Rectal smooth muscle tissue (tissue), 1 donor: ENCODE measurements around the gene BCAS1.

Experiments
- H3K27ac ChIP-seq: one replicate; pipeline ENCODE4 v1.7.0; 2013; ENCODE audit warnings: low read depth, low read length, inconsistent platforms
- H3K27me3 ChIP-seq: one replicate; pipeline ENCODE4 v1.7.0; 2013; ENCODE audit warnings: low read length; ENCODE audit not compliant: control insufficient read depth, insufficient read depth
- H3K36me3 ChIP-seq: one replicate; pipeline ENCODE4 v1.7.0; 2013; ENCODE audit warnings: low read length; ENCODE audit not compliant: control insufficient read depth, insufficient read depth
- H3K4me1 ChIP-seq: one replicate; pipeline ENCODE4 v1.7.0; 2013; ENCODE audit warnings: low read length; ENCODE audit not compliant: control insufficient read depth, insufficient read depth
- H3K4me3 ChIP-seq: one replicate; pipeline ENCODE4 v1.7.0; 2013; ENCODE audit warnings: low read length
- H3K9ac ChIP-seq: one replicate; pipeline ENCODE4 v1.7.0; 2013; ENCODE audit warnings: low read length

The BCAS1 gene

GRCh38 chr20:54098047-54098446 lies 27.7 kb upstream of the BCAS1 start:
- no peak overlapping the region for H3K27ac ChIP-seq

GRCh38 chr20:54097236-54097529 lies 26.8 kb upstream of the BCAS1 start:
- H3K9ac ChIP-seq = no peak overlapping the region
- no peak overlapping the region for H3K4me3 ChIP-seq
- H3K36me3 ChIP-seq = no peaks in the 10 kb centered on the region
- no peaks in the 10 kb centered on the region for H3K27me3 ChIP-seq
- no peaks in the 10 kb centered on the region for H3K4me1 ChIP-seq
- no peak overlapping the region for H3K27ac ChIP-seq

More at GRCh38 chr20:54098047-54098446, 27.7 kb upstream of the BCAS1 start:
- H3K4me3 ChIP-seq = no peak overlapping the region
- H3K36me3 ChIP-seq = no peaks in the 10 kb centered on the region
- no peaks in the 10 kb centered on the region for H3K27me3 ChIP-seq
- H3K4me1 ChIP-seq = no peaks in the 10 kb centered on the region
- H3K9ac ChIP-seq = no peak overlapping the region

- H3K36me3 ChIP-seq = no peaks in the 10 kb centered on the region
- H3K9ac ChIP-seq = no peak overlapping the region
- no peak overlapping the region for H3K4me3 ChIP-seq
- no peaks in the 10 kb centered on the region for H3K4me1 ChIP-seq
- H3K27me3 ChIP-seq = no peaks in the 10 kb centered on the region
- H3K27ac ChIP-seq = no peak overlapping the region
Measured at GRCh38 chr20:54095824-54096223, 25.4 kb upstream of the BCAS1 start.

- Histone ChIP-seq H3K36me3 (no peaks in the 10 kb centered on the region), H3K9ac (no peak overlapping the region), H3K27me3 (no peaks in the 10 kb centered on the region), H3K4me1 (no peaks in the 10 kb centered on the region), H3K27ac (no peak overlapping the region), H3K4me3 (no peak overlapping the region)
Measured at GRCh38 chr20:54094268-54094580, 23.8 kb upstream of the BCAS1 start.

- no peak overlapping the region for H3K27ac ChIP-seq
- H3K4me3 ChIP-seq = no peak overlapping the region
- no peaks in the 10 kb centered on the region for H3K4me1 ChIP-seq
- H3K36me3 ChIP-seq = no peaks in the 10 kb centered on the region
- H3K27me3 ChIP-seq = no peaks in the 10 kb centered on the region
- no peak overlapping the region for H3K9ac ChIP-seq
Measured at GRCh38 chr20:54093423-54094267, 23.3 kb upstream of the BCAS1 start.

GRCh38 chr20:54092021-54092420 lies 21.6 kb upstream of the BCAS1 start:
- Histone ChIP-seq H3K4me3 (no peak overlapping the region), H3K4me1 (no peaks in the 10 kb centered on the region)

GRCh38 chr20:54091120-54091480 lies 20.7 kb upstream of the BCAS1 start:
- no peaks in the 10 kb centered on the region for H3K36me3 ChIP-seq
- no peak overlapping the region for H3K27ac ChIP-seq
- no peak overlapping the region for H3K9ac ChIP-seq
- no peaks in the 10 kb centered on the region for H3K27me3 ChIP-seq
- H3K4me3 ChIP-seq = no peak overlapping the region
- no peaks in the 10 kb centered on the region for H3K4me1 ChIP-seq

More at GRCh38 chr20:54092021-54092420, 21.6 kb upstream of the BCAS1 start:
- Histone ChIP-seq H3K9ac (no peak overlapping the region), H3K27me3 (no peaks in the 10 kb centered on the region), H3K36me3 (no peaks in the 10 kb centered on the region), H3K27ac (no peak overlapping the region)

- H3K9ac ChIP-seq = no peak overlapping the region
- H3K27me3 ChIP-seq = no peaks in the 10 kb centered on the region
- no peaks in the 10 kb centered on the region for H3K36me3 ChIP-seq
- no peak overlapping the region for H3K27ac ChIP-seq
- H3K4me3 ChIP-seq = no peak overlapping the region
- no peaks in the 10 kb centered on the region for H3K4me1 ChIP-seq
Measured at GRCh38 chr20:54090230-54091119, 20.1 kb upstream of the BCAS1 start.

GRCh38 chr20:54088430-54088829 lies 18.0 kb upstream of the BCAS1 start:
- H3K9ac ChIP-seq = no peak overlapping the region
- no peaks in the 10 kb centered on the region for H3K27me3 ChIP-seq
- no peak overlapping the region for H3K27ac ChIP-seq
- H3K4me3 ChIP-seq = no peak overlapping the region
- H3K4me1 ChIP-seq = no peaks in the 10 kb centered on the region
- H3K36me3 ChIP-seq = no peaks in the 10 kb centered on the region

- Histone ChIP-seq H3K27me3 (no peaks in the 10 kb centered on the region), H3K4me3 (no peak overlapping the region), H3K27ac (no peak overlapping the region), H3K36me3 (no peaks in the 10 kb centered on the region), H3K4me1 (no peaks in the 10 kb centered on the region), H3K9ac (no peak overlapping the region)
Measured at GRCh38 chr20:54086507-54087039, 16.2 kb upstream of the BCAS1 start.

GRCh38 chr20:54085910-54086309 lies 15.5 kb upstream of the BCAS1 start:
- H3K36me3 ChIP-seq = no peaks in the 10 kb centered on the region
- H3K4me1 ChIP-seq = no peaks in the 10 kb centered on the region
- H3K27me3 ChIP-seq = no peaks in the 10 kb centered on the region
- H3K9ac ChIP-seq = no peak overlapping the region
- no peak overlapping the region for H3K4me3 ChIP-seq
- H3K27ac ChIP-seq = no peak overlapping the region

GRCh38 chr20:54085425-54085824 lies 15.0 kb upstream of the BCAS1 start:
- no peak overlapping the region for H3K4me3 ChIP-seq
- no peak overlapping the region for H3K27ac ChIP-seq
- no peaks in the 10 kb centered on the region for H3K27me3 ChIP-seq
- H3K4me1 ChIP-seq = no peaks in the 10 kb centered on the region
- H3K9ac ChIP-seq = no peak overlapping the region
- no peaks in the 10 kb centered on the region for H3K36me3 ChIP-seq
